SK-N-SH (cell line): ENCODE measurements around the gene KPNB1. TPM values are rescaled to one million over a fixed set of nuclear protein-coding genes. Genes with fewer than 3 reads are reported as not detected.

Experiments used
- CTCF ChIA-PET: fragments of 300-600, 350-600 bp; formaldehyde crosslinking; extraction: SDS; loops from one replicate; lab custom pipeline; 2021; lab: Yijun Ruan, JAX
- POLR2A ChIA-PET: fragments of 350-600 bp; sonication (Branson Sonifier 250); formaldehyde crosslinking; extraction: SDS; loops from one replicate; lab custom pipeline; 2020; ENCODE audit warnings: antibody characterized with exemption, inconsistent platforms; lab: Yijun Ruan, JAX
- DNase-seq: peaks from one replicate; pipeline ENCODE4 v3.0.0; 2012
- H2AFZ ChIP-seq: fragments of 200-600 bp; sonication (generic); 2 replicates; pipeline ENCODE4 v1.8.1; 2016; ENCODE audit warnings: antibody characterized with exemption, mild to moderate bottlenecking, low read depth
- H3F3A ChIP-seq: fragments of 200-600 bp; sonication (generic); replicated peaks from 2 replicates; pipeline ENCODE3; 2016; ENCODE audit warnings: antibody characterized with exemption, mild to moderate bottlenecking; ENCODE audit not compliant: insufficient read depth
- H3K27ac ChIP-seq, 2 experiments: fragments of 200-500 bp in 1 of 2; fragments of 200-600 bp in 1 of 2; sonication (Bioruptor generic) in 1 of 2; sonication (generic), shearing (Covaris generic) in 1 of 2; 2 replicates each; pipeline versions ENCODE4 v1.5.1 to v1.6.1; 2014 to 2016; ENCODE audit warnings: low read depth in 2 of 2, inconsistent platforms in 1 of 2, low read length in 1 of 2, mild to moderate bottlenecking in 1 of 2, mixed read lengths in 1 of 2
- H3K27me3 ChIP-seq: fragments of 200-600 bp; sonication (generic), shearing (Covaris generic); 2 replicates; pipeline ENCODE4 v1.6.1; 2016; ENCODE audit warnings: mixed run types; ENCODE audit not compliant: insufficient read depth
- H3K36me3 ChIP-seq, 2 experiments: fragments of 200-500 bp in 1 of 2; fragments of 200-600 bp in 1 of 2; sonication (Bioruptor generic) in 1 of 2; sonication (generic) in 1 of 2; replicated peaks in 1 of 2; 2 replicates each; pipeline versions ENCODE3 to v1.5.1; 2014 to 2016; ENCODE audit warnings: low read length in 1 of 2, mild to moderate bottlenecking in 1 of 2; ENCODE audit not compliant: insufficient read depth in 2 of 2, control insufficient read depth in 1 of 2
- H3K4me1 ChIP-seq, 2 experiments: fragments of 200-500 bp in 1 of 2; fragments of 200-600 bp in 1 of 2; sonication (Bioruptor generic) in 1 of 2; sonication (generic), shearing (Covaris generic) in 1 of 2; 2 replicates each; pipeline versions ENCODE4 v1.5.1 to v1.6.1; 2014 to 2016; ENCODE audit warnings: low read depth in 1 of 2, low read length in 1 of 2, mixed run types in 1 of 2; ENCODE audit not compliant: insufficient read depth in 2 of 2, control insufficient read depth in 1 of 2
- H3K4me2 ChIP-seq: fragments of 200-600 bp; sonication (generic), shearing (Covaris generic); 2 replicates; pipeline ENCODE4 v1.6.1; 2017; ENCODE audit warnings: mixed run types
- H3K4me3 ChIP-seq, 2 experiments: fragments of 200-500 bp in 1 of 2; fragments of 200-600 bp in 1 of 2; sonication (Bioruptor generic) in 1 of 2; sonication (generic), shearing (Covaris generic) in 1 of 2; 2 replicates each; pipeline versions ENCODE4 v1.5.1 to v1.8.1; 2014 to 2016; ENCODE audit warnings: low read depth in 2 of 2, inconsistent platforms in 1 of 2, low read length in 1 of 2, mild to moderate bottlenecking in 1 of 2, mixed read lengths in 1 of 2, moderate library complexity in 1 of 2
- H3K79me2 ChIP-seq: fragments of 200-600 bp; sonication (generic); 2 replicates; pipeline ENCODE4 v1.8.1; 2017; ENCODE audit warnings: mild to moderate bottlenecking; ENCODE audit not compliant: insufficient read depth
- H3K9ac ChIP-seq: fragments of 200-600 bp; sonication (generic); 2 replicates; pipeline ENCODE4 v1.6.1; 2017; ENCODE audit warnings: mixed run types
- H3K9me2 ChIP-seq: fragments of 200-600 bp; sonication (generic); 2 replicates; pipeline ENCODE4 v1.6.1; 2017; ENCODE audit warnings: mixed run types
- H3K9me3 ChIP-seq: fragments of 200-600 bp; sonication (generic); 2 replicates; pipeline ENCODE4 v1.6.1; 2017; ENCODE audit warnings: mixed run types, mild to moderate bottlenecking, moderate library complexity
- H4K20me1 ChIP-seq: fragments of 200-600 bp; sonication (generic); 2 replicates; pipeline ENCODE4 v1.6.1; 2017; ENCODE audit warnings: mild to moderate bottlenecking, mixed run types; ENCODE audit not compliant: insufficient read depth
- CTCF ChIP-seq: fragments of 200-600 bp; sonication (generic); IDR thresholded peaks from 2 replicates; pipeline ENCODE4 v1.6.1; 2017; ENCODE audit warnings: antibody characterized with exemption, mild to moderate bottlenecking, moderate library complexity
- EP300 ChIP-seq, 2 experiments: IDR thresholded peaks; 2 replicates each; pipeline versions ENCODE4 v1.4.0 to v1.6.1; 2012; ENCODE audit warnings: borderline replicate concordance in 1 of 2, low read depth in 1 of 2, low read length in 1 of 2
- FOXM1 ChIP-seq: IDR thresholded peaks from 2 replicates; pipeline ENCODE4 v1.4.0; 2012; ENCODE audit warnings: low read depth, mild to moderate bottlenecking
- GABPA ChIP-seq: IDR thresholded peaks from 2 replicates; pipeline ENCODE4 v1.4.0; 2012; ENCODE audit warnings: low read depth, mild to moderate bottlenecking
- MAX ChIP-seq: IDR thresholded peaks from 2 replicates; pipeline ENCODE4 v1.4.0; 2012; ENCODE audit warnings: low read depth
- MXI1 ChIP-seq: IDR thresholded peaks from 2 replicates; pipeline ENCODE4 v1.6.1; 2012; ENCODE audit warnings: mild to moderate bottlenecking, low read depth, low read length, improper control_type of control experiment
- NRF1 ChIP-seq: IDR thresholded peaks from 2 replicates; pipeline ENCODE4 v1.6.1; 2012; ENCODE audit warnings: low read depth, mild to moderate bottlenecking, low read length
- REST ChIP-seq: IDR thresholded peaks from 2 replicates; pipeline ENCODE4 v1.6.1; 2012; ENCODE audit warnings: mild to moderate bottlenecking, low read depth, low read length, moderate library complexity
- RFX5 ChIP-seq: IDR thresholded peaks from 2 replicates; pipeline ENCODE4 v1.6.1; 2012; ENCODE audit warnings: mild to moderate bottlenecking, improper control_type of control experiment, low read length
- SIN3A ChIP-seq: IDR thresholded peaks from 2 replicates; pipeline ENCODE4 v1.6.1; 2012; ENCODE audit warnings: low read depth, mild to moderate bottlenecking, low read length, moderate library complexity, borderline replicate concordance
- SMC3 ChIP-seq: IDR thresholded peaks from 2 replicates; pipeline ENCODE4 v1.6.1; 2012; ENCODE audit warnings: low read depth, low read length, improper control_type of control experiment
- TAF1 ChIP-seq: IDR thresholded peaks from 2 replicates; pipeline ENCODE4 v1.6.1; 2012; ENCODE audit warnings: low read depth, mild to moderate bottlenecking, low read length, moderate library complexity, borderline replicate concordance
- USF2 ChIP-seq: fragments of 150-350 bp; IDR thresholded peaks from 2 replicates; pipeline ENCODE4 v1.6.1; 2017; ENCODE audit warnings: antibody characterized with exemption, low read length, low read depth, borderline replicate concordance
- YY1 ChIP-seq: IDR thresholded peaks from 2 replicates; pipeline ENCODE4 v1.4.0; 2012; ENCODE audit warnings: low read depth, mild to moderate bottlenecking
- WGBS: methylation state at CpG from one replicate; pipeline ENCODE4 v1.1.6; 2017; ENCODE audit warnings: low lambda C conversion rate; 5-methylcytosine and 5-hydroxymethylcytosine counted together
- polyA plus RNA-seq, 3 experiments: library from polyadenylated mRNA; depleted of rRNA; stranded (reverse); fragments of >200 nt; gene quantifications; 2 replicates each; pipeline ENCODE4 v1.2.3, GENCODE V29; 2012

KPNB1 gene
- polyA plus RNA-seq, 1 of the 3 experiments (the other 2 are of a cell fraction), result 89.5 TPM

- Histone ChIP-seq H3K4me2 (no peak overlapping the region), H3F3A (peaks cover 6% of the 10 kb centered on the region), H3K4me1 (peaks cover 0 to 30% of the 10 kb centered on the region in 2 experiments; a peak in 1 of 4 replicates), H3K79me2 (no peaks in the 10 kb centered on the region), H3K9me2 (no peaks in the 10 kb centered on the region), H2AFZ (no peak overlapping the region), H3K4me3 (no peak overlapping the region), H3K36me3 (no peaks in the 10 kb centered on the region), H3K27ac (no peak overlapping the region), H4K20me1 (0 out of 2 replicates have a peak, but pooled peaks cover 6% of the 10 kb centered on the region), H3K9ac (no peak overlapping the region), H3K27me3 (peaks cover 80% of the 10 kb centered on the region), H3K9me3 (no peaks in the 10 kb centered on the region)
- no peak for DNase-seq
- 72% methylated on average over 4 of the region's 4 CpGs for whole genome bisulfite sequencing
- no peak for TF ChIP-seq RFX5
- TF ChIP-seq SIN3A, result no peak
- TF ChIP-seq CTCF, result no peak
- TF ChIP-seq USF2, result no peak
- TF ChIP-seq YY1, result no peak
- TF ChIP-seq REST, result no peak
- TF ChIP-seq GABPA, result no peak
- TF ChIP-seq FOXM1, result no peak
- TF ChIP-seq MXI1, result no peak
- TF ChIP-seq EP300 (IDR thresholded peaks at IDR 0.05; ENCODE audit: borderline replicate concordance in 1 of 2, low read depth in 1 of 2, low read length in 1 of 2), result no peak
- no peak for TF ChIP-seq NRF1
- TF ChIP-seq MAX, result no peak
- no peak for TF ChIP-seq SMC3
- no peak for TF ChIP-seq TAF1
- CTCF ChIA-PET, result interaction anchor here (0.5 to 9.9 kb wide), 13 partner anchors 8 to 162 kb away, joined by 3 to 109 read pairs (median 3); no protein-coding TSS in a partner anchor
- POLR2A ChIA-PET, result interaction anchor here (1.2 kb wide), 1 partner anchor 78 kb away, joined by 3 read pairs; no protein-coding TSS in a partner anchor
These were observed 78.6 kb downstream of the KPNB1 start for GRCh38 chr17:47728214-47728877.
